Ramos (cell line): Measurements from ENCODE around the gene OR2T8.
"Not testable (repeated sequence)": the region's sequence is repeated elsewhere in the genome, so short reads cannot be mapped to it uniquely, and the experiment has no call there.

Source experiments
- in situ Hi-C: fragments of 300-500 bp; cut with MboI; formaldehyde crosslinking; loops from one replicate; pipeline ENCODE4 v1.14.3; 2022; ENCODE audit warnings: low sequenced_read_pairs; ENCODE audit not compliant: unreplicated experiment

OR2T8 gene, protein sequence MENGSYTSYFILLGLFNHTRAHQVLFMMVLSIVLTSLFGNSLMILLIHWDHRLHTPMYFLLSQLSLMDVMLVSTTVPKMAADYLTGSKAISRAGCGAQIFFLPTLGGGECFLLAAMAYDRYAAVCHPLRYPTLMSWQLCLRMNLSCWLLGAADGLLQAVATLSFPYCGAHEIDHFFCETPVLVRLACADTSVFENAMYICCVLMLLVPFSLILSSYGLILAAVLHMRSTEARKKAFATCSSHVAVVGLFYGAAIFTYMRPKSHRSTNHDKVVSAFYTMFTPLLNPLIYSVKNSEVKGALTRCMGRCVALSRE

DNA sequence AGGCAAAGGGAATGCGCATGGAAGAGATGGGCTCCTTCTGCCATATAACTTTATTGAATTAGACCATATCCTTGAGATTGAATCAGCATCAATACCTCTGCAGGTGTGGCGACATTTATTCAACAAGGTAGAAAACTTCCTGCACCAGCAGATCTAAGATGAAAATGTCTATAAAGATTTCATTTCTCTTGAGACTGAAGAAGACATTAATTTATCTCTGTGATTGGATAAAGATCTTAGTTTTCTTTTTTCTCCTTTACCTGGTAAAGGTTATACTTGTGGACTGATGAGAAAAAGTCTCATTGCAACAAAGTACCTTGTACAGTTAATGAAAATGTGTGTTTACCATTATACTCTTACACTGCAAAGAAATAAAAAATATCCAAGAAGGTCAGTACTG lies at the start of gene OR2T8:
Gene OR2T8, plus strand, starts transcription at position 301 of the 400 bp plus-strand sequence. CDS start 766 bp downstream, outside the sequence.
- in situ Hi-C loops = no loop called here

DNA sequence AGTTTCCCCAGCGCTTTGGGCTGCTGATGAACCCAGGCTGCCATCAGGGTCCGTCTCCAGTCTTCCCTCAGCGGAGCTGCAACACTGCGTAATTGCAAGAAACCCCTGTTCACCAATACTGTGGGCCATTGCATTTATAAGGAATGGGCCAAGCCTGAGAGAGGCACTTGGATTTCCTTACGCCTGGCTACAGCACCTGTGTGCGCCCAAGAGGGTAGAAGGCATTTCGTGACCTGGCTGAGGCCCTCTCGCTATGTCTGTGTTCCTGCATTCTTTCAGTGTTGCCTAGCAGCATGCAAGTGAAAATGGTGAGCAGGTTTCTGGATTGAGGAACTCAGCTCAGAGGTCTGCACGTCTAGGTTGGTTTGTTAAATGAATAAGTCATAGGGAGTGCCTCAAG lies 36.7 kb upstream of the OR2T8 start:
- in situ Hi-C loops = no loop called here

DNA sequence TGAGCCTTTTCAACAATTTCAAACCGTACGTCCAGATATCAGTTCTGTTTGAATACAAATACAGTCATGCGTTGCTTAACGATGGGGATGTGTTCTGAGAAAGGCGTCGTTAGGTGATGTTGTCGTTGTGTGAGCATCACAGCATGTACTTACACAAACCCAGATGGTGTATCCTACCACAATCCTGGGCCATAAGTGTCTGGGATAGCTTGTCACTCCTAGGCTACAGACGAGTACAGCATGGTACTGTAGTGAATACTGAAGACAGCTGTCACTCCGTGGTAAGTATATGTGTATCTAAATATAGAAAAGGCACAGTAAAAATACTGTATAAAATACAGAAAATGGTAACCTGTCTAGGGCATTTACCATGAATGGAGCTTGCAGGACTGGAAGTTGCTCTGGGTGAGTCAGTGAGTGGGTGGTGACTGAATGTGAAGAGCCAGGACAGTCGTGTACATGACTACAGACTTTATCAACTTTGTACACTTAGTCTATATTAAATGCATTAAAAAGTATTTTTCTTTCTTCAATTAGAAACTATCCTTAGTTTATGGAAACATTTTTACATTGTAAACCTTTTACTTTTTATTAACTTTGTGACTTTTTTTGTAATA lies 35.1 kb upstream of the OR2T8 start:
- in situ Hi-C loops = no loop called here

DNA sequence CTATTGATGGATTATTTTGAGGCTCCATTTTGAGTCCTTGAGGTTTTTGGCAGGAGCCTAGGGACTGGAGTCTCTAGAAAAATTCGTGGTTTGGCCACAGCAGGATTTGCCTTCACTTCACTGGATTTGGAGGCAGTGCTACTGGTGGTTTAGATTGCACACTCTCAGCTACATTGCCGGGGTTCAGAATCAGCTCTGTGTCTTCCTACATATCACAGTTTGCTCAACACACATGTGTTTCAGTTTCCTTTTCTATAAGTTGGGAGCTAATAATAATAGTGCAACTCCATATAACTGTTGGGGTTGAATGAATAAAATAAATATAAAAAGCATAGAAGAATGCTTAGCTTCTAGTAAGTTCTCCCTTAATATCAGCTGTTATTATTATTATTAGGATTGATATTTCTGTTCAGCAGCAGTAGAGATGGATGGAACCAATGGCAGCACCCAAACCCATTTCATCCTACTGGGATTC lies 24.9 kb upstream of the OR2T8 start, which contains the start of gene OR2W3:
Gene OR2W3, plus strand, starts transcription at position 425 of the 475 bp plus-strand sequence. Its CDS starts 0 bp downstream, at position 425.
- in situ Hi-C loops = no loop called here

DNA sequence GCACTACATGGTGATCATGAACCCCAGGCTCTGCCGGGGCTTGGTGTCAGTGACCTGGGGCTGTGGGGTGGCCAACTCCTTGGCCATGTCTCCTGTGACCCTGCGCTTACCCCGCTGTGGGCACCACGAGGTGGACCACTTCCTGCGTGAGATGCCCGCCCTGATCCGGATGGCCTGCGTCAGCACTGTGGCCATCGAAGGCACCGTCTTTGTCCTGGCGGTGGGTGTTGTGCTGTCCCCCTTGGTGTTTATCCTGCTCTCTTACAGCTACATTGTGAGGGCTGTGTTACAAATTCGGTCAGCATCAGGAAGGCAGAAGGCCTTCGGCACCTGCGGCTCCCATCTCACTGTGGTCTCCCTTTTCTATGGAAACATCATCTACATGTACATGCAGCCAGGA lies 24.1 kb upstream of the OR2T8 start:
- in situ Hi-C loops = no loop called here

DNA sequence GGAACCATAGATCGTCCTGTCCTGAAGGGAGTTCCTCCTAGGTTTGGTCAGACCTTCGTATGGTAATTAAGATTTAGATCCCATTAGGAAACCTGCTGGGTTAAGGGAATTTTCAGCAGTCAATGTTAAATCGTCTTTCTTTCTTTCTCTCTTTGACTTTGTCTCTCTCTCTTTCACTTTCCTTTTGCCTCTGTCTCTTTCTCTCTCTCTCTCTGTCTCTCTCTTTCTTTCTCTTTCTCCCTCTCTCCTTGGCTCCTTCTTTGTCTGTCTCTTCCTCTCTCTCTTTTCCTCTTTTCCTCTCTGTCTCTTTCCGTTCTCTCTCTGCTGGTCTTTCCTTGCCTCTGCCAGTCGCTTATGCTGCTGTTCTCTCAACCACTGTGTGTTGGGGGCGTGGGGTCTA lies 15.9 kb upstream of the OR2T8 start:
- in situ Hi-C loops = no loop called here

DNA sequence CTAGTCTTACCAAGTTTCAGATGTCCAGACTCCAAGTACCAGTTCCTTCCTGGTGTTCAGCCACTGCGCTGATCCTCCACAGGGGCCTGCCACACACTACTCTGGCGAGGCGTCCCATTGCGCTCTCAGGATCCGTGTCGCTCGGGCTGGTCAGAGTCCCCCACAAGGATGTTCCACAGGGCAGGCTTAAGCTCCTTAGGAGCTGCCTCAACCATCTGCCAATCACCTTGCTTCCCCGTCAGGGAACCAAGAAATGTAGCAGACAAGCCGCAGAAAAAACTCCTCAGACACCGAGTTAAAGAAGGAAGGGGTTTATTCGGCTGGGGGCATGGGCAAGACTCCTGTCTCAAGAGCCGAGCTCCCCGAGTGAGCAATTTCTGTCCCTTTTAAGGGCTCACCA lies 14.9 kb upstream of the OR2T8 start:
- in situ Hi-C loops = no loop called here

DNA sequence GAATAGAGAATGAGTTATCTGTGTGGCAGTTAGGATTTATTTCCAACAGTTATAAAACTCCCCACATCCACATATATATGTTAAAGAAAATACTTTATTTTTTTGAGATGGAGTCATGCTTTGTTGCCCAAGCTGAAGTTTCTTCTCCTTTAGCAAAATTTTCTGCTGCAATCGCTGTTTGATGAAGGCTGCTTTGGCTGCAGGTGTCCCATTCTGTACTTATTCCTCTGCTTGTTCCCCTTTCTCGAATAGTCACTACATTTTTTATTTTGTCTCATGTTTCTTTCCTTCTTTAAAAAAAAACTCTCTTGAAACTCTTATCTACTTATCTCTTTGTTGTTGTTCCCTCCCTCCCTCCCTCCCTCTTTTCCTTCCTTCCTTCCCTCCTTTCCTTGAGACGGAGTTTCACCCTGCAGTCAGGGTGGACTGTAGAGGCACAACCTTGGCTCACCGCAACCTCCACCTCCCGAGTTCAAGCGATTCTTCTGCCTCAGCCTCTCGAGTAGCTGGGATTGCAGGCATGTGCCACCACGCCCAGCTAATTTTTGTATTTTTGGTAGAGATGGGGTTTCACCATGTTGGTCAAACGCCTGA lies 14.0 kb upstream of the OR2T8 start:
- in situ Hi-C loops = no loop called here

DNA sequence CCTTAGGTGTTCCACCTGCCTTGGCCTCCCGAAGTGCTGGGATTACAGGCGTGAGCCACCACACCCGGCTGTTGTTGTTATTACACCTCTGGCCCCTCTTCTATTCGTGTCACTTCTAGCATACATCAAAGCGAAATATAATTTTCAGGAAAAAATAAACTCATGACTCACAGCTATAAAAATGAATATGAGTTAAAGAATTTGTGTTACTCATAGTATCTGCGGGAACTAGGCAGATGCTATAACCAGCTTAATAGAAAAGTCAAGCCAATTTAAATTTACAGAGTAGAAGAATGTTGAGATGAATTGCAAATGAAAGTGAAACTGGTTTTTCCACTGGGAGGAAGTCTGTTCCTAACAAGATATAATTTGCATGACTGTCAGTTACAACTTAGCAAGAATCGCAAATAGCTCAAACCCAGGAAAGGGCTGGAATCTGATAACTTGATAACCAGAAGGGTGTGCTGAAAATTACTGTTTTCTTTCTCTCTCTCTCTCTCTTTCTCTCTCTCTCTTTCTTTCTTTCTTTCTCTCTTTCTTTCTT lies 13.5 kb upstream of the OR2T8 start:
- in situ Hi-C loops = no loop called here

DNA sequence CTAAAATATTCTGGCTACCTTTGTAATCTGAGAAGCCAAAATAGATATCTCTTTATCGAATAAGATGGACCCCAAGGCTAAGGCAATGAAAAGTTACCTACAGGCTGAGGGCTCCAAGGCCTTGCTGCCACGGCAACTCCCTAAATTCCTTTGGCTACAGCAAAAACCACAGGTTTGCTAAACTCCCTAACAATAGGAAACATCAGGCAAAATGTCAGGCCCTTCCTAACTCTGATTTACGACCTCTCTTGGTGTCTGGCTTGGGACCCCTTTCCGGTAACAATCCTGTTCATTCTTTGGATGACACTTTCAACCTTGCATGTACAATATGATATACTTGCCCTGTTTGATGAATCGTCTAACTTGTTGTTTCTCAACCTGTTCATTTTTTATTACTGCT lies 11.3 kb upstream of the OR2T8 start:
- in situ Hi-C loops = no loop called here

DNA sequence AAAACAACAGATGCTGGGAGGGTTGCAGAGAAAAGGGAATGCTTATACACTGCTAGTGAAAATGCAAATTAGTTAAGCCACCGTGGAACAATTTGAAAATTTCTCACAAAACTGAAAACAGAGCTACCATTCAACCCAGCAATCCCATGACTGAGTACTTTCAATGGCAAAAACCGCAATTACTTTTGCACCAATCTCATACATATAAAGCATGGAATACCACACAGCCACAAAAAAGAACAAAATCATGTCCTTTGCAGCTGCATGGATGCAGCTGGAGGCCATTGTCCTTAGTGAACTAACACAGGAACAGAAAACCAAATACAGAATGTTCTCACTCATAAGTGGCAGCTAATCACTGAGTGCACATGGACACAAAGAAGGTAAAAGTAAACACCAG lies 6.3 kb upstream of the OR2T8 start:
- in situ Hi-C loops = no loop called here

DNA sequence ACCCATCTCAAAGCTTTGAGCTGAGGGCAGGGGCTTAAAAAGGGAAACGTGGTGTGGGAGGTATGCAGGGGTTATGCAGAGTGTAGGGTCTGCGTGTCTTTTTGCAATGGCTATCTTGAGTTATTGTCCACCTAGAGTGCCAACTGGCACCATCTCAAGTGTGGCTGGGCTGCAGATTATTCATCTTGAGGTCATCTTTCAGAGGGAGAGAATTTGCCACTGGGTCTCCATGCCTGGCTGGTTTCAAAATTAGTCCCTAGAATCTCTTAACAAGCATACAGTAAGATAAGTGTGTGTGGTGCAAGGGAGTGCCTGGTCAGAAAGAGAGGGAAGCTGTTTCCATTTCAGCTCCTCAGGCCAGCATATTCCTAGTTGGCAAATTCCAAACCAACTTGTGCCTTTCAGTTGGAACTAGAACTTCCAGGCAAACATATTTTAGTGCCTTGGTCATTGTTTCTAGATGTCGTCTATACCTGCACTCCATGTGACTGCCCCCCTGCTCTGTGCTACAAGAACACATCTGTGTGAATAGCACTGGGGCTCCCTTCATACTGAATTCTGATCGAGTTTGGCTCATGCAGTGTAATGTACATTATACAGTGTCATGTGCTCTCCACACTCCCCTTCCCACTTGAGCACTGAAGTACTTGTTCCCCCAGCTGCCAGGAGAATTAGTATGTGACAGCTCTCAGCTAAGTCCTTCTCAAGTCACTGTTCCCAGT lies 5.0 kb upstream of the OR2T8 start:
- in situ Hi-C loops = no loop called here

DNA sequence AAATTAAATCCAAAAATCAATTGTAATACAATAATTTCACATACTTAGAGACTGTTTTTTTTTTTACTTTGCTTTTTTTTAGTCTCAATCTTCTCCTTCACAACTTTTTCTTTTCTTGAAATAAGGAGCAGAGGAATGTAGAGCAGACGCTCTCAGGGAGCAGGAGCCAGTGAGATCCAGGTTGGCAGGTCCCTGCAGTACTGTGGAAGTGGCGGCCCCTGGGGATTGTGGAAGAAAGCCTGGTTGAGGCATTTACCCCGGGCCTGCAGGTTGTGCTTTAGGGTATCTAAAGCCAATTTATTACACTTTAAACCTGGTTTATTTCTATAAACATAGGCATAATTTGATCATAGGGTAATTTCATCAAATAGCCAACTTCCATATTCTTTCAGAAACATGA lies 3.9 kb downstream of the OR2T8 start:
- in situ Hi-C loops = no loop called here

DNA sequence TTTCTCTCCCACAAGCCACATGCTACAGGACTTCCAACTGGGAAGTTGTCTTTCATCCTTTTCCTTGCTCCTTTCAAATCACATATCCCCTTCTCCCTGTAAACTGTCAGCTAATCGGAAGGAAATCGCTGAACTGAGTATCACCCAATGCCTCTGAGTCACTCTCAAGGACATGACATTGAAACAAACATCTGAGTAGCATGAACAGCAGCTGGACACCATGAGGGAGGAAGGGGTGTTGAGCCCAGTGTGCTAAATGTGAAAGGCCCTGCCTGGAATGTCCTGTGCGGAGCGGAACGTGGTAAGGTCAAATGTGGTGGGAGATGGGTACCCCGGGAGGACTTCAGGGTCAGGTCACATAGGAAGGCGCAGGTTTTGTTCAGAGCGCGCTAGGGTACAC lies 4.8 kb downstream of the OR2T8 start, which contains the start of gene OR2AJ1:
Gene OR2AJ1, plus strand, starts transcription at position 22 of the 400 bp plus-strand sequence. CDS start 8,880 bp downstream, outside the sequence.
- in situ Hi-C loops = no loop called here

DNA sequence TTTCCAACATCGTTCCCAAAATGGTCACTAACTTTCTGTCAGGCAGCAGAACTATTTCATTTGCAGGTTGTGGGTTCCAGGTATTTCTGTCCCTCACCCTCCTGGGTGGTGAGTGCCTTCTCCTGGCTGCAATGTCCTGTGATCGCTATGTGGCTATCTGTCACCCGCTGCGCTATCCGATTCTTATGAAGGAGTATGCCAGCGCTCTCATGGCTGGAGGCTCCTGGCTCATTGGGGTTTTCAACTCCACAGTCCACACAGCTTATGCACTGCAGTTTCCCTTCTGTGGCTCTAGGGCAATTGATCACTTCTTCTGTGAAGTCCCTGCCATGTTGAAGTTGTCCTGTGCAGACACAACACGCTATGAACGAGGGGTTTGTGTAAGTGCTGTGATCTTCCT lies 13.9 kb downstream of the OR2T8 start:
- in situ Hi-C loops = no loop called here

DNA sequence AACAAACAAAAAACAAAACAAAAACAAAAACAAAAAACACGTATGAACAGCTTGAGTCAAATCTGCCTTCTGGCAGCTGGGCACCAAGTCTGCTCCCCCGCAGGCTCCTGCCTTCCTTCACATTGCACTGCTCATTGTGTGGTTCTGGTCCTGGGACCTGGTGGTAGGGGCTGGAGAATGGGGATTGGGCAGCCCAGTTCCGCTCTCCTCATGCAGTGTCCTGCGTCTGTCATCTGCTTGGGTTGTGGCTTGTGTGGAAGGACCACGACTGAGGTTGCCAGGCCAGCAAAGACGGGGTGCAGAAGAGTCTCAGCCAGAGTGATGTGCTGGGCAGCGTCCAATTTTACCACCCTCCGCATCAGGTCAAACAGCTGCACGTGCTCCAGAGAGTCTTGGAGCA lies 15.7 kb downstream of the OR2T8 start:
- in situ Hi-C loops = no loop called here

DNA sequence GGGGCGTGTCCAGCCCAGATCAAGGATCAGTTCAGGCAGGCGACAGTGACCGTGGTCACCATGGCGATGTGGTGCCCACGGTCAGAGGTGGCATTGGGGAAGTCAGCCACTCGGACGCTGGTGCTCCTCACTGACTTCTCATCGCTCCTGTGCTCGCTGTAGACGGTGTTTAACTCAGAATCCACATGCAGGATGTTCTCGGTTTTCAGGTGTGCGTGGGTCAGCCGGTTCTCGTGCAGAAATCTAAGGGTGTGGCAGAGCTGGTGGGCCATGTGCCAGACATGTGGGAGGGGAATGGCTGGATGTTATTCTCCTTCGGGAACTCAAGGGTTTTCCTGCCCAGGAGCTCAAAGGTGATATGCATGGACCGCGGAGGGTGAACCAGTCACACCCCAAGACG lies 16.4 kb downstream of the OR2T8 start:
- in situ Hi-C loops = no loop called here

DNA sequence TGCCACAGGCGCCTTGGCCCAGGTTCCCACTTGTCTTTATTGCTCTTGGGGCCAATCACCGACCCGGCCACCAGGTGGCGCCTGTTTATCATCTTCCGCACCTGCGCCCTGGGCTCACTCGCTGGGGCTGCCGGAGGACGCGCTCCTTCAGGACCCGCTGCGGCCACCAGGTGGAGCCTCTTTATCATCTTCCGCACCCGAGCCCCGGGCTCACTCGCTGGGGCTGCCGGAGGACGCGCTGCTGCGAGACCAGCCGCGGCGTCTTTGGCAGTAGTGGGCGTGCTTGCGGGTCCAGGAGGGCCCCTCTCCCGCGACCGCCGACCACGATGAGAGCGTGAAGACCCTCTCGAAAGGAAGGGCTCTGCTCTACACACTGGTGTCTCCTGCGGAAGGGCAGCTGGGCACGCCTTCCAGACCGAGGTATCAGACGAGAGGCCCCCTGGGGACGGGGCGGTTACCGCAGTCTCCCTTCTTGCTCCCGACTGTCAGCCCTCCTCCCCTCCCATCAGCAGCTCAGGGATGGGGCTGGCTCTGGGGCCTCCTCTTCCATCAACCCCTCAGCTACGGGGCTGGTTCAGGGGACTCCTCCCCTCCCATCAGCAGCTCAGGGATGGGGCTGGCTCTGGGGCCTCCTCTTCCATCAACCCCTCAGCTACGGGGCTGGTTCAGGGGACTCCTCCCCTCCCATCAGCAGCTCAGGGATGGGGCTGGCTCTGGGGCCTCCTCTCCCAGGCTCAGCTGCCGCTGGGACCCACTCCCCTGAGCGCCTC lies 17.1 kb downstream of the OR2T8 start:
- in situ Hi-C loops = not testable (repeated sequence)

DNA sequence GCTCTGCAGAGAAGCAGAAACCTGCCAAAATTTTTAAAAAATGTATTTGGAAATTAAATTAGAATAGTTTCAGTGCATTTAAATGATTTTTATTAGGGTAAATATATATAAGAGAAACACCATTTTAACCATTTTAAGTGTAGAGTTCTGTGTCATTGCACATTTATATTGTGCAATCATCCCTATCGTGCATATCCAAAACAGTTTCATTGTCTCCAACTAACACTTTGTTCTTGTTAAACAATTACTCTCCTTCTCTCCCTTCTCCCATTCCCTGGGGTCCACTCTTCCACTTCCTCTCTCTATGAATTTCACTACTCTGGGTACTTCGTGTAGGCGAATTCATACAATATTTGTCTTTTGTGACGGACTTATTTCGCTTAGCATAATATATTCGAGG lies 22.6 kb downstream of the OR2T8 start:
- in situ Hi-C loops = no loop called here

DNA sequence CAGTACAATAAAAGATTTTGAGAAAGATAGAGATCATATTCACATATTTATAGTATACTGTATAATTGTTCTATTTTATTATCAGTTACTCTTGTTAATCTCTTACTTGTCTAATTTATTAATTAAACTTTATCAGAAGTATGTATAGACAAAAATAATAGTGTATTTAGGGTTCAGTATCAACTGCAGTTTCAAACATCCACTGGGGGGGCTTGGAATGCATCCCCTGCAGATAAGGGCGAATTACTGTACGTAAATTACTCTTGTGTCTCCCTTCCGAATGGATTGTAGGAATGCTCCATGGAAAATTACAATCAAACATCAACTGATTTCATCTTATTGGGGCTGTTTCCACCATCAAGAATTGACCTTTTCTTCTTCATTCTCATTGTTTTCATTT lies 28.5 kb downstream of the OR2T8 start, which contains the start of gene OR2L8:
Gene OR2L8, plus strand, starts transcription at position 301 of the 400 bp plus-strand sequence. Its CDS starts 0 bp downstream, at position 301.
- in situ Hi-C loops = no loop called here
